Umbilical cord (tissue), 2 donors: Measurements from ENCODE around the gene DGKH. TPM values are rescaled to one million over a fixed set of nuclear protein-coding genes. Genes with fewer than 3 reads are reported as not detected.
"Not testable (repeated sequence)": the region's sequence is repeated elsewhere in the genome, so short reads cannot be mapped to it uniquely, and the experiment has no call there.

Source experiments
- DNase-seq: peaks from one replicate; pipeline ENCODE4 v3.0.0-alpha.2; 2015; ENCODE audit warnings: low spot score
- total RNA-seq: library from RNA; depleted of rRNA; stranded (reverse); fragments of >200 nt; gene quantifications from one replicate; pipeline ENCODE4 v1.2.3, GENCODE V29; 2014; ENCODE audit warnings: low replicate concordance; ENCODE audit not compliant: insufficient read depth

Gene DGKH
- total RNA-seq, 1 donor from 2014 or later: 17.1 TPM

GRCh38 chr13:42041011-42041683 lies 7.3 kb upstream of the DGKH start:
- peak; percentile 58 for DNase-seq

- peak; percentile 67 for DNase-seq
These were observed 6.8 kb upstream of the DGKH start for GRCh38 chr13:42041684-42042035.

- no peak for DNase-seq
These were observed 4.8 kb upstream of the DGKH start for GRCh38 chr13:42043676-42044075.

- DNase-seq: no peak
These were observed 2.0 kb upstream of the DGKH start for GRCh38 chr13:42046448-42046847.

DNA sequence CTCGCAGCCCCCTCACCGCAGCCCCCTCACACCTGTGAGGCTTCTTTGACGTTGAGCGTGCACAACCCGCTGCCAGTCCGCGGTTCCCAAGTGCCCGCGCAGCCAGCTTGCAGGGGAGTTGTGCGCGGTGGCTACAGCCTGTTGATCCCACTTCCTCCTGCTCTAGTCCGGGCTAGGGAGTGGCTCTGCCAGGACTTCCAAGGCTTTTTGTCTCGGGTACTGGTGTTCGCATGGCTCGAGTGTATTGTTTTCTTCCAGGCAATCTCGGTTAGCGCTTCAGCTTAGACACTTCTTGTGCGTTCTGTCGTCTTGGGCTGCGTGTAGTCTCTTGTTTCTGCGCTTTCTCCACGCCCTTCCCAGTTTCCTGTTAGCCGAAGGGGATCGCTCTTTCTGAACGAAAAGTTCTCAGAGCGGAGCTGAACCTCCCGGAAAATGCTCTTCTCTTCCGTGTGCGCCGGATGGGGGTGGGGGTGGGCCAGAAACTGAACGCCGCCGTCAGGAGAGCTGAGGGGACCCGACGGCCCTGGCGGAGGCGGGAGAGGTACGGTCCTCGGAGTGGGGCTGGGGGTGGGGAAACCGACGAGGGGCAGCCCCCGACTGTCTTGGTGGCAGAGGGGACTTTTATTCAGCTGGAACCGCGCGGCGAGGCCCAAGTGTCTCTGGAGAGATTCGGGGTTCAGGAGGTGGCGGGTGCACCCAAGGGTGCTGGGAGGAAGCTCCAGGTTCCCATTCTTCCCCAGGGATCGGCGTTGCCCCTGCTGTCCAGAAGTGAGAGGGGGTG lies 697 bp upstream of the DGKH start:
- peak; percentile 71 for DNase-seq

- DNase-seq: peak; percentile 78
These were observed 421 bp downstream of the DGKH start for GRCh38 chr13:42048684-42049453.

DNA sequence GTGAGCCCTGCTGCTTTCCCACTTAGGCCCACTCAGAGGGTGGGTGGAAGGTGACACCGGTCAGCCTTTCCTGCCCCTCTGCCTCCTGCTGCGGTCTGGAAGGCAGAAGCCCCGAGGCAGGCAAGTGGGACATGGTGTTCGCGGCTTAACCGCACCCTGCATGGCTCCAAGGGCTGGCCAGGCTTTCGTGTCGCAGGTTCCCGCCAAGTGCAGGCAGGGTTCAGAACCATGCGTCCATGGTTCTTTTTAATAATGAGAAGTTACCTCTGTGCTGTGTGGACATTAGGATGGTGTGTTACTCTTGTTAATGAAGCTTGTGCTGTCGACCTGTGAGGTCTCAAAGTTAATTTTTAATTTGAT lies 986 bp downstream of the DGKH start:
- DNase-seq: no peak

DNA sequence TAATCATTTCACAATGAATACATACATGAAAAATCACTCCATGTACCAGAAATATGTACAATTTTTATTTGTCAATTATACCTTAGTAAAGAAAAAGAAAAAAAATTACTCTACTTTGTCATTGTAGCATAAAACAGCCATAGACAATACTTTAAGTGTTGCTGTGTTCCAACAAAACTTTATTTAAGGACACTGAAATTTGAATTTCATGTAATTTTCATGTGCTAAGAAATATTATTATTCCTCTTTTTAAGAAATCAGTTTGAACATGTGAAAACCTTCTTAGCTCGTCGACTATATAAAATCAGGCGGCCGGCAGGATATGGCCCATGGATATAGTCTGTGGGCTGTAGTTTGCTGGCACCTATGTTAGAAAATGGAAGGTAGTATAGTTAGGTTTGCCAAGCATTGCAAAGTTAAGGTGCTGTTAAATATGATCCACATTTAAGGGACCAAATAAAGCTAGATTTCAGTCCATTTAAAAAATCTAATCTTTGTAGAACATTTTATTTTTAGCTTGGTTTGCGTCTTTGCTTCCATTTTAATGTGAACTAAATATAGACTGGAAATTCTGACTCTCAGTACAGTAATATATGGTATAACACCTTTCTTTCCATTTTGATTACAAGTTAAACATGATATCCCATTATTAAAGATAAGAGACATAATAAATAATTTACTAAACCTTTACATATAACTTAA lies 6.5 kb downstream of the DGKH start:
- no peak for DNase-seq

DNA sequence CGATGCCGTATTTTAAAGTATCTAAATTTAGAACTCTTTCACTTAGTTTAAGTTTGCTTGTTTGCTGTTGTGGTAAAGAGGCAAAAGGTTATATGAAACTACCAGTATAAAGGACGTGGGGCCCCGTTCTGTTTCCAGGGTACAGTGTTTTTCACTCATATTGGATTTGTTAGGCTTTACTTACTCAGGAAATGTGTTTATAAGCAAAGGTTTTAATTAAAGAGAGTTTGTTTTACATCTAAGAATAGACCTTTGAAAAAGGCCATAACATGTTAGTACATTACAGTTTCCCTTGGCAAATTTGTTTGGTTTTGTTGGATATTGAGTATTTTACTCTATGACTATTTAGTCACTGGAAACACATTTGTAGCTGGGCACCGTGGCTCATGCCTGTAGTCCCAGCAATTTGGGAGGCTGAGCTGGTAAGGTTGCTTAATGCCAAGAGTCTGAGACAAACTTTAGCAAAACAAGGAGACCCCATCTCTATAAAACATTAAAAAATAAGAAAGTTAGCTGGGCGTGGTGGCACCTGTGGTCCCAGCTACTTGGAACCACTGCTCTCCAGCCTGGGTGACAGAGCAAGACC lies 7.1 kb downstream of the DGKH start:
- no peak for DNase-seq

GRCh38 chr13:42056146-42056545 lies 7.7 kb downstream of the DGKH start:
- no peak for DNase-seq

DNA sequence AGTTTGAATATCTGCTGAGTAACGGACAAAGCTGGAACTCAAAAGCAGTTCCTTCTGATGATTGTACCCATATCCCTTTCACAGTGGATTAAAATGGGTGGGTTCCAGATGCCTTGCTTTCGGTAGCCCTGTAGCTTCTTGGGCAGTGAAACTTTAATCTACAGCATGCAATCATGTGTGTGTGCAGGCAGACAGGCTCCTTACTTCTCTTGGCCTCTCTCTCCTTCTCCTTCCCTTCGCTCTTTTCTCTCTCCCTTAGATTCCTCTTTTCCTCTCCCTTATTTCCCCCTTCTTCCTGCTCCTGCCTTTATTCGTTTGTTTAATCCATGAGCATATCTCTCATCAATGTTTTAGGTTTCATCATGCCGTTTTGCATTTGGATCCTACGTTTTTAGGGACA lies 8.1 kb downstream of the DGKH start:
- peak; percentile 44 for DNase-seq

GRCh38 chr13:42057918-42058530 lies 9.6 kb downstream of the DGKH start:
- DNase-seq: no peak

DNA sequence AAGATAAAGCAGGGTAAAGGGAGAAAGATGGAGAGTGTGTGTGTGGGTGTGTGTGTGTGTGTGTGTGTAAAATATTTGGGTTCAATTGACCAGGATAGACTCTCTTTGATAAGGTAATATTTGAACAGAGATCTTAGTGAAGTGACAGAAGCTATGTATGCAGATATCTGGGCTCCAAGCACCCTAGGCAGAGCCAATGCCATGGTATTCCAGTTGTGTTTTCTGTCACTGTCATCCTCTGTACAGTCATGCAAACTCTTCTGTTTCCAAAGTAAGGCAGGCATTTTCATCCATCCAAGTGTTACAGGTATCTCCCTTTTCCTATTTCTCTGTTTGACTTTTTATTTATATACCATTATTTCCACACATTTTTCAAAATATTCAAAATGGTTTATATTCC lies 13.5 kb downstream of the DGKH start:
- no peak for DNase-seq

DNA sequence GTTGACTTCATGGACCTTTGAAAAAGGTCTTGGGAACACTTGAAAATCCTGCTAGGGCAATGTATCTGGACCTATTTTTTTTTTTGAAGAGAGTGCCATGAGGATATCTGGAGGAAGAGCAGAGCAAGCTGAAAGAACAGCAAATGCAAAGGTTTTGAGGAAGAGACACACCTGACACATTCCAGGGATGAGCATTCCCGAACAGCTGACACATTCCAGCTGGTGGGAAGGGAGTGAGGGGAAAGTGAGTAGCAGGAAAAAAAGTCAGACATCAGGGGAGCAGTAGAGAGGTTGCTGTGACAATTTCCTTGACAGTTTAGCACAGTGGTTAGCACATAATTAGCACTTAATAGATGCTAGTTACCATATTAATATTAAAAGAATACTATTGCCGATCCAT lies 14.7 kb downstream of the DGKH start:
- no peak for DNase-seq

DNA sequence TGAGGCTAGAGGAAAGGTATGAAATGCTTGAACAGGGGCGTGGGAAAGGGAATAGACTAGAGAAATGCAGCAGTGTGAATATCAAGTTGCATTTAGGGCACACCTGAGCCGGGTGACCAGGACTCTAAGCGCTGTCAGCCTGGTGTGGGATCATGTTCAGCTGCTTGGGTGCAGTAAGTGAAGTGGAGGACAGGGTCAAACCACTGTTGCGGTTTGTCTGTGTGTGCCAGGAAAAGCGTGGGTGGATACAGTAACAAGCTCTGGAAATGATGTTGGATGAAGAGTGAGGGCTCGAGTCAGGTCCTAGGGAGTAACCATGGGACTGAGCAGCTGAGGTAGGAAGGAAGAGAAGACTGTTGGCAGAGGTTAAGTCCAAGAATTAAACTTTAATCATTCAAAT lies 15.8 kb downstream of the DGKH start:
- no peak for DNase-seq

- DNase-seq: peak; percentile 29
These were observed 16.5 kb downstream of the DGKH start for GRCh38 chr13:42064966-42065365.

DNA sequence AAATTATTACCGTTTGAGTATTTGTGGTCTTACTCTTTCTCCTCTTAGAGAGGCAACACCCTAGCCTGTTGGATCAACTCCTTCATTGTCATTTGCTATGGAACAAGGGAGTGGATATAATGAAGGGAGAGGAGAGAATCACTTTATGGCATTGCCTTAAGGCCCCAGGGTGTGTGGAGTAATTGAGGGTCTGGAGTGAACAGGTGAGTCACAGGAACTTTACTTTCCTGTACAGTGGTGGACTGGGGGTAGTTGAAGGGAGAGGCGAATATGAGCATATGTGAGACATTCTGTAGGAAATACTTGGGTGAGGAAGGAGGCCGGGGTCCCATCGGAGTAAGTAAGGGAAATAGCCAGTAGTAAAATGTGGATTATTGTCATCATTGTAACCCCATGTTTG lies 17.0 kb downstream of the DGKH start:
- no peak for DNase-seq

DNA sequence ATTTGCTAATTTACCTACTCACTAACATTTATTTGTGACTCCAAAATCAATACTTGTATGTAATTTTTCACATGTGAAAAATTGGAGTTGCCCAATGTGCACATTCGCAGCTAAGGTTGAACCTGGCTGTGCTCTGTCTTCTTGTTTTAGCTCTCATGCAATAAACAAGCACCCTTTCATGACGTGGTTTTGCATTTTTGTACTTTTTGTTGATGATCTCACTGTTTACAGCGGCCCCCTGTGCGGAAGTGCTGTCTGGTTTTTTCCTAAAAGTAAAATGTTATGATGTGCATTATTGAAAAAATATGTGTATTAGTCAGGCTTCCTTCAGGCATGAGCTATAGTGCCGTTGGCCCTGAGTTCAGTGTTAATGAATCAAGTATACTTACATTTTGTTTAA lies 18.1 kb downstream of the DGKH start:
- DNase-seq: no peak

- DNase-seq: no peak
These were observed 20.4 kb downstream of the DGKH start for GRCh38 chr13:42068886-42069285.

DNA sequence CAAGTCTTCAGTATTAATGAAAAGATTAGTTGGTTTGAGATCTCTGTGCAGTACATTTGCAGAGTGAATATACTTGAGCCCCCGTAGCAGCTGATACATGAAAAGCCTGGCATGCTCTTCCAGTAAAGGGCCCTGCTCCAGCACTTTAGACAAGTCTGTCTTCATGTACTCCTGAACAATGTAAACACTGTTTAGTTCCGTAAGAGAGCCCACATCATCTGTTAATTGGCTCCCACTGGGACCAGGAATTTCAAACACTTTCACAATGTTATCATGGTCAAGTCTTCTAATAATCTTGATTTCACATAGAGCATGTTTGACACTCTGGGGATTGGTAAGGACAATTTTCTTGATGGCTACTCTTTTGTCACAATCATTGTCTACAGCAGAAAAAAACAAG lies 22.2 kb downstream of the DGKH start:
- DNase-seq: not testable (repeated sequence)

DNA sequence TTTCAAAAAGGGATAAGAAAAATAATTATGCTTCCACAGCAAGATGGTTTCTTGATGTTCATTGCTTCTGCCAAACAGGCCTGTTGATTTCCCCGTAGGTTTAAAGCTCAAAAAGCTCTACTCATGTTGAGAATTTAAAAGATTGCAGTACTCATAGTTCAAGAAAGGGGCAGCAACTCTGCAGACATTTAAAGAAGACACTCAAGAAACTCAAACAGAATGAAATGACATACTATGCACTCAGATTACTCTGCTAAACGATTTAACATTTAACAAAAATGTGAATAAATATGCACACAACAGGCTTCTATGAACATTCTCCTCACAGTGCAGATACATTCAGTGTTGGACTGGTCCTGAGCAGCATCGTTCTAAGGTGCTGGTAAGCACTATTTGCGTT lies 22.7 kb downstream of the DGKH start:
- not testable (repeated sequence) for DNase-seq
